Measurements from ENCODE around the gene CAPG. TPM values are rescaled to one million over a fixed set of nuclear protein-coding genes. Genes with fewer than 3 reads are reported as not detected.

Gene CAPG
- total and polyA plus RNA-seq, 2 experiments from 2014 or later, result 13.0 to 14.0 TPM

- Histone ChIP-seq H3K4me3 (no peak overlapping the region), H3K4me1 (ENCODE audit: low read depth) (no peaks in the 10 kb centered on the region), H3K27ac (no peak overlapping the region), H3K36me3 (no peaks in the 10 kb centered on the region), H3K9me3 (ENCODE audit: low read depth) (no peaks in the 10 kb centered on the region), H3K27me3 (no peaks in the 10 kb centered on the region)
- TF ChIP-seq, protein P1, sequence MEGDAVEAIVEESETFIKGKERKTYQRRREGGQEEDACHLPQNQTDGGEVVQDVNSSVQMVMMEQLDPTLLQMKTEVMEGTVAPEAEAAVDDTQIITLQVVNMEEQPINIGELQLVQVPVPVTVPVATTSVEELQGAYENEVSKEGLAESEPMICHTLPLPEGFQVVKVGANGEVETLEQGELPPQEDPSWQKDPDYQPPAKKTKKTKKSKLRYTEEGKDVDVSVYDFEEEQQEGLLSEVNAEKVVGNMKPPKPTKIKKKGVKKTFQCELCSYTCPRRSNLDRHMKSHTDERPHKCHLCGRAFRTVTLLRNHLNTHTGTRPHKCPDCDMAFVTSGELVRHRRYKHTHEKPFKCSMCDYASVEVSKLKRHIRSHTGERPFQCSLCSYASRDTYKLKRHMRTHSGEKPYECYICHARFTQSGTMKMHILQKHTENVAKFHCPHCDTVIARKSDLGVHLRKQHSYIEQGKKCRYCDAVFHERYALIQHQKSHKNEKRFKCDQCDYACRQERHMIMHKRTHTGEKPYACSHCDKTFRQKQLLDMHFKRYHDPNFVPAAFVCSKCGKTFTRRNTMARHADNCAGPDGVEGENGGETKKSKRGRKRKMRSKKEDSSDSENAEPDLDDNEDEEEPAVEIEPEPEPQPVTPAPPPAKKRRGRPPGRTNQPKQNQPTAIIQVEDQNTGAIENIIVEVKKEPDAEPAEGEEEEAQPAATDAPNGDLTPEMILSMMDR (IDR thresholded peaks at IDR 0.05; ENCODE audit: low read depth, low read length), result no peak
- no peak for DNase-seq (ENCODE audit: low read depth in 1 of 2, low spot score in 1 of 2)
Measured at GRCh38 chr2:85447222-85447585, 37.0 kb upstream of the CAPG start.

- Histone ChIP-seq H3K27ac (no peak overlapping the region), H3K4me1 (ENCODE audit: low read depth) (no peaks in the 10 kb centered on the region), H3K9me3 (ENCODE audit: low read depth) (no peaks in the 10 kb centered on the region), H3K4me3 (no peak overlapping the region), H3K36me3 (no peaks in the 10 kb centered on the region), H3K27me3 (no peaks in the 10 kb centered on the region)
- peak in 1 of 2 donors; percentile 22 for DNase-seq (ENCODE audit: low read depth in 1 of 2, low spot score in 1 of 2)
- TF ChIP-seq, protein P1 (IDR thresholded peaks at IDR 0.05; ENCODE audit: low read depth, low read length), result no peak
Measured at GRCh38 chr2:85446296-85447221, 36.4 kb upstream of the CAPG start.

GRCh38 chr2:85445316-85446295 lies 35.4 kb upstream of the CAPG start:
- H3K27ac ChIP-seq, result no peak overlapping the region
- peak in 1 of 2 donors; percentile 85 for DNase-seq (ENCODE audit: low read depth in 1 of 2, low spot score in 1 of 2)
- no peak overlapping the region for H3K4me3 ChIP-seq
- no peaks in the 10 kb centered on the region for H3K27me3 ChIP-seq
- no peaks in the 10 kb centered on the region for H3K4me1 ChIP-seq (ENCODE audit: low read depth)
- no peaks in the 10 kb centered on the region for H3K36me3 ChIP-seq
- H3K9me3 ChIP-seq (ENCODE audit: low read depth), result no peaks in the 10 kb centered on the region
- TF ChIP-seq, protein P1 (IDR thresholded peaks at IDR 0.05; ENCODE audit: low read depth, low read length), result no peak

DNA sequence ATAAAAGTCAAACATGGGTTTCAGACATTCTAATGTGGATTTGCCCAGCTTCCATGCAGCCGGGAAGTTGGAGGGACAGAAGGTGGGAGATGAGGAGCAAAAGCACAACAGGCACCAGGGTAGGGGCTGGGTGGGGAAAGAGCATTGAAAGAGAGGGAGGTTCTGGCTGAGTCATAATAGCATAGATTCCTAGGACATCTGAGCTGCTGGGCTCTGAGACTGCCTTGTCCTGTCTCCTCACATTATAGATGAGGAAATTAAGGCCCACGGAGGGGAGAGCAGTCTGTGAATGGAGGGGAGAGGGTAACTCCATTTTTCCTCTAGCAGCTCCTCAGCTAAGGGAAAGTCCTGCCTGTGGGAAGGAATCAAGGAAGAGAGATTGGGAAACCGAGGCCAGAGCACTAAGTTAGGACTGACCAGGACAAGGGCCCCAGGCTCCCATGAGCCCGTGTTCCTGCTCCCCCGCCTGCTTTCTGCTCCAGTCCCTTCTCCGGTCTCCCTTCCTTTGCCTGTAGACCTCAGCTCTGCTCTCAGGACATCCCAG lies 34.5 kb upstream of the CAPG start:
- Histone ChIP-seq H3K36me3 (no peaks in the 10 kb centered on the region), H3K9me3 (ENCODE audit: low read depth) (no peaks in the 10 kb centered on the region), H3K4me1 (ENCODE audit: low read depth) (no peaks in the 10 kb centered on the region), H3K27me3 (no peaks in the 10 kb centered on the region), H3K4me3 (no peak overlapping the region), H3K27ac (no peak overlapping the region)
- TF ChIP-seq, protein P1 (IDR thresholded peaks at IDR 0.05; ENCODE audit: low read depth, low read length), result no peak
- peak in 1 of 2 donors; percentile 33 for DNase-seq (ENCODE audit: low read depth in 1 of 2, low spot score in 1 of 2)

DNA sequence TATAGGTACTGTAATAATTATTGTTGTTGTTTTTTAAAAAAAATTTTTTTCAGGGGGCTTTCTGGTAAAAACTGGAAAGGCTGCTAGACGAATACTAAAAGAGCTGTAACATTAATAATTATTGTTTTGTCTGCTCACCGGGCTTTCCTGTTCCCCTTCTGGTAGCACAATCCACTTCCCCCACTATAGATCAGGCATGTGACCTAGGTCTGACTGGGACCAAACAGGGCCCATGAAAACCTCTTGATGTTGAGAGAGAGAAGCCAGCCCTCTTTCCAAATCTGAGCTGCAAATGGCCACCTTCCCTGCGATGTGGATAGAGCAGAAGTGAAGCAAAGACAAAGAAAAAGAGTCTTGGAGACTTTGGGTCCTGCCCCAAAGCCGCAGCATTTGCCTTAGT lies 31.7 kb upstream of the CAPG start:
- Histone ChIP-seq H3K27me3 (no peaks in the 10 kb centered on the region), H3K27ac (no peak overlapping the region), H3K9me3 (ENCODE audit: low read depth) (no peaks in the 10 kb centered on the region), H3K4me3 (no peak overlapping the region), H3K36me3 (no peaks in the 10 kb centered on the region), H3K4me1 (ENCODE audit: low read depth) (peaks cover 12% of the 10 kb centered on the region)
- DNase-seq (ENCODE audit: low read depth in 1 of 2, low spot score in 1 of 2), result no peak
- TF ChIP-seq, protein P1 (IDR thresholded peaks at IDR 0.05; ENCODE audit: low read depth, low read length), result no peak

Measured in cardiac muscle cell (in vitro differentiated cells and primary cell).